ENCODE results near the gene IMPDH1.

- TF ChIP-seq EP300 (IDR thresholded peaks at IDR 0.05) (no peak), POLR2A (IDR thresholded peaks at IDR 0.05; ENCODE audit: low read depth) (no peak), CTCF (IDR thresholded peaks at IDR 0.05) (no peak)
Observed at GRCh38 chr7:128405471-128406313, 4.1 kb downstream of the IMPDH1 start.

Data from esophagus muscularis mucosa (tissue), 4 donors.